Fibroblast of skin of back (primary cell): ENCODE data around the gene TRIM46. TPM values are rescaled to one million over a fixed set of nuclear protein-coding genes. Genes with fewer than 3 reads are reported as not detected.

Source experiments
- DNase-seq: peaks from one replicate; pipeline ENCODE4 v3.0.0-alpha.2; 2013
- polyA plus RNA-seq, 2 experiments: library from polyadenylated mRNA; unstranded; fragments of 120-200 nt; gene quantifications; one replicate each; pipeline ENCODE4 v1.2.1, GENCODE V29; 2013; ENCODE audit not compliant: insufficient read length in 2 of 2

The TRIM46 gene
- polyA plus RNA-seq (2013, experiment 1 of 2; ENCODE audit: insufficient read length), result 8.2 TPM
- polyA plus RNA-seq (2013, experiment 2 of 2; ENCODE audit: insufficient read length), result 6.3 TPM

GRCh38 chr1:155173478-155174323 lies at the start of gene TRIM46:
Gene TRIM46, plus strand, starts transcription at chr1:155173849. Its CDS starts 118 bp downstream, at chr1:155173967.
- peak; percentile 72 for DNase-seq

GRCh38 chr1:155124503-155125463 lies 48.9 kb upstream of the TRIM46 start:
- DNase-seq, result peak; percentile 61

DNA sequence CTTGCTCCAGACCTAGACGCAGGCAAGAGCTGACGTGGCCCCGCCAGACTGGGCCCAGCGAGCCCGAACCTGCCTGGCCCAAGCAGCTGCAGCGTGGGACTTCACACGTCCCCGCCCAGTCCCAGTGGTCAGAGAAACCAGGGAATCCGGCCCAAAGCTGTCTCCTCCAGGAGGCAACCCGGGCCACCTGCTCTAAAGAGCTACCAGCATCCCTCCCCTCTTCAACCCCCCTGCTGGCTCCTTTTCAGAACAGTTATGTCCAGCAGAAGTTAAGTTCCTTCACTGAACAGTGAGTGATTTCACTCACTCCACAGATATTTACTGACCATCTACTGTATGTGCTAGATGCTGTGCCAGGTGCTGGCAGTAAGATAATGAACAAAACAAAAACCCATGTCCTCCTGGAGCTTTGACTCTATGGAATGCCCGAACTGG lies 48.1 kb upstream of the TRIM46 start:
- DNase-seq, result no peak

DNA sequence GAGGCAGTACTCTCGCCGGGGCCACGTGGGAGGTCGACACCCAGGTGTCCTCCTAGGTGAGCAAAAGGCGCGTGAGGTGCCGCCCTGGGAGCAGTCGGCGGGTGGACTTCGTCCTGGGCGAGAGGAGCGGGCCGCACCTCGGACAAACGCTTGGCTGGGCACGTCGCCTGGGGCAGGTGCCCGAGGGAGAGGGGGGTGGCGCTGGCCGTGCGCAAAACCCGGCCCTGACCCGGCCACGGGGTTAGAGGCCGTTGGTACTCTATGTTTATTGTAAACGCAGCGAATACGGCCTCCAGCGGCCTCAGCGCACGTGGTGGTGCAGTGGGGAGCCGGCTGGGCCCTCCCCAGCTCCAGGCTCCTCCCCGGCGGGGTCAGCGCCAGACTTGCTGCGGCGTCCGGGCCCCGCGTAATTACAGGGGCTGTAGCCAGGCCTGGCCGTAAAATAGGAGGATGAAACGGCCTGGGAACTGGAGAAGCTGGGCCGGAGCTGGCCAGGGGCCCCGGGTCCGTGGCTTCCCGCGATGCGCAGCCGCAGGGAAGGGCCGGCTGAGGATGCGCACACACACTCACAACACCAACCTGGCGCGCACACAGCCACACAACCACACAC lies 47.6 kb upstream of the TRIM46 start:
- DNase-seq, result no peak

GRCh38 chr1:155126556-155127104 lies 47.0 kb upstream of the TRIM46 start:
- peak; percentile 26 for DNase-seq

GRCh38 chr1:155127105-155127966 lies 46.3 kb upstream of the TRIM46 start, which contains the start of gene EFNA1:
Gene EFNA1, plus strand, starts transcription at chr1:155127876. Its CDS starts 102 bp downstream, at chr1:155127978.
- DNase-seq, result peak; percentile 41

- no peak for DNase-seq
These were observed 45.5 kb upstream of the TRIM46 start for GRCh38 chr1:155127967-155128754.

DNA sequence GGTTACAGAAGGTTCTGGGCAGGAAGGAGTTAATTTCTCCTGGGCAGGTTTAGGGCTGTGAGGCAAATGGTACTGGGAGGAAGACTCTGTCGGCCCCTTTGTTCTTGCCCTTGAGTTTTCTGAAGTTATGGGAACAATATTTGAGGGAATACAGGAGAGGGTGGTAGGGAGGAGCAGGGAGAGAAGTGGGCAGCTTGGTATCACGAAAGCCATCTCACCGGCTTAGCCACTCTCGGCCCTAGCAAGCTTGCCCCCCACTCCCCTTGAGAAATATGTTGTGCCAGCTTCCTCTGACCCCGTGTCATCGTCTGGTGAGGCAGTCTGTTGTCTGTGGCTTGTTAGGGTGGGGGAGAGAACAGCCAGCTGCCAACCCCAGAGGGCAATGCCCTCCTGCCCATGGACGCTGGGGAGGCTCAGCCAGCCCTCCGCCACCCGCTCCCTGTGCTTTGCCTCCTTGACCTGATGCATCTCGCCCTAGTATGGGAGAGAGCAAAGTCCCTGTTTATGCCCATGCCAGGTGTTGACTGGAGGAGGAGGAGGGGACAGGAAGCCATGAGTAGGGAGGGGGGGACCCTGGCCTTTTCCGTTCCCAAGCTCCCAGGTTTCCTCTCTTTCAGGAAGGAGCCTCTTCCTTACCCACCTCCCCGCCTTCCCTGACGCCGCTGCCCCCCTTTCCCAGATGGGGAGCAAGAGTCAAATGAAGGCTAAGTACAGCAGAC lies 44.7 kb upstream of the TRIM46 start:
- no peak for DNase-seq

DNA sequence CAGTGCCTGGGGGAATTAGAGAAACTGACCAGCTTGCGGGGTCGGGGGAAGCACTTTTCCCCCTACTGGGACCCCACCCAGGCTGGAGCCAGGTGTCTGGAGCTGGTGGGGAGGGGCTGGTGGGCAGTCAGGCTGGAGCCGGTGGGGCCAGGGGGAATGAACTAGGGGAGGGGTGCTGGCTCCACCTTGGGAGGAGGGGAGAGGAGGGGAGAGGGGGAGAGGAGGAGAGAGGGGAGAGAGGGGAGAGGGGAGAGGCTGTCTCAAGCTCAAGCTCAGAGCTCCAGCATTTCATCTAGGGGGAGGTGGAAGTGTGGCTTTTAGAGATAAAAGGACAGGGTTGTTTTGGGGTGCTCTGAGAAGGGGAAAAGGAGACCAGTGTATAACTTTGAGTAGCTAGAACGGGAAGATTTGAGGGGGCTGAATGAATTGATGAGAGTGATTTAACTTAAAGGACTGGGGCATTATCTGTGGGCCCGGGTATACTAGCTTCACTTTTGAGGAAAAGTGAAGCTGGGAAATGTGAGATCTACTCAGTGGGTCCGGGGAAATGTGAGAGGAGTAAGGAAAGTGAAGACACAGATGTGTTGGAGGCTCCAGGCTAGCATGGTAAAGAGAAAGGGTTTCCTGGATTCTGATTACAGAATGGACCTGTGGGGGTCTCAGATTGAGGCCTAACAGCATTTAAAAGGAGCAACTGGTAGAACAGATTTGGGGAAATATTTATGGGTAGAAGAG lies 43.2 kb upstream of the TRIM46 start:
- no peak for DNase-seq

- DNase-seq, result no peak
These were observed 42.4 kb upstream of the TRIM46 start for GRCh38 chr1:155131285-155131684.

DNA sequence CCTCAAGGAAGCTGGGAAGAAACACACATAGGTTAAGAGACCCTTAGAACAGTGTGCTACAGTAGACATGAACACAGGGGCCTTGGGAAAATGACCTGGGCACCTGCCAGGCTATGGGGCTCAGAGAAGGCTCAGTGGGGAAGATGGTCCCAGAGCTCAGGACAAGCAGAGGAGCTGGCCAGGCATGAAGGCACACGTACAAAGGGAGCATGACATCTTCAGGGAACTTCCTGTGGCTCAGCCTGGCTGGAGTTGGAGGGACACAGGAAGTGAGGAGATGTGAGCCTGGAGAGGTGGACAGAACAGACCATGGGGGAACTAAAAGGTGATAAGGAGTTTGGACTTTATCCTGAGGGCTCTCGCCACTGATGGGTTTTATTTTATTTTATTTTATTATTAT lies 41.8 kb upstream of the TRIM46 start:
- no peak for DNase-seq

- DNase-seq, result no peak
These were observed 39.8 kb upstream of the TRIM46 start for GRCh38 chr1:155133799-155134281.

DNA sequence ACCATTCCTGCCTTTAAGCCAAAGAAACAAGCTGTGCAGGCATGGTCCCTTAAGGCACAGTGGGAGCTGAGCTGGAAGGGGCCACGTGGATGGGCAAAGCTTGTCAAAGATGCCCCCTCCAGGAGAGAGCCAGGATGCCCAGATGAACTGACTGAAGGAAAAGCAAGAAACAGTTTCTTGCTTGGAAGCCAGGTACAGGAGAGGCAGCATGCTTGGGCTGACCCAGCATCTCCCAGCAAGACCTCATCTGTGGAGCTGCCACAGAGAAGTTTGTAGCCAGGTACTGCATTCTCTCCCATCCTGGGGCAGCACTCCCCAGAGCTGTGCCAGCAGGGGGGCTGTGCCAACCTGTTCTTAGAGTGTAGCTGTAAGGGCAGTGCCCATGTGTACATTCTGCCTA lies 39.3 kb upstream of the TRIM46 start:
- no peak for DNase-seq

DNA sequence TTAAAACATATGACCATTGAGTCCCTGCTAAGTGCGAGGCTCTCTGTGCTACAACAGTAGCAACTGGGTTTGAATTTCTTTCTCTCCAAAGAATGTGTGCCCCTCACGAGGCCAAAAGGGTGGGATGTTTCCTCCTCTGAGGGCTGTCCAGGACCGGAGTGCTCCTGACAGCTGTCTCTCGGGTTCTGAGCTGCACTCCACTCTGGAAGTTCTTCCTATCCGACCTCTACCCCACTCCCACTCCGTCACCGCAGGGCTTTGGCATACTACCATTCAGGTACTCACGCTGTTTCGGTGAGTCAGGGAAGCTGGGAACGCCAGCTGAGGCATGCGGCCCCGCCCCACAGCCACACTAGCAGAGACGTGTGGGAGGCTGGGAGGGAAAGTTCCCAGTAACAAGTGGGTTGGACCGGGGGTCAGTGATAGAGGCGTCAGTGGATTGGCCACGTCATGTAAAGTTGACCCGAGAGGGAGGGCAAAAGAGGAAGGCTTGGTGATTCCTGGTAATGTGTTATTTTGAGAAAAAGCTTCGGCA lies 38.7 kb upstream of the TRIM46 start:
- peak; percentile 88 for DNase-seq

DNA sequence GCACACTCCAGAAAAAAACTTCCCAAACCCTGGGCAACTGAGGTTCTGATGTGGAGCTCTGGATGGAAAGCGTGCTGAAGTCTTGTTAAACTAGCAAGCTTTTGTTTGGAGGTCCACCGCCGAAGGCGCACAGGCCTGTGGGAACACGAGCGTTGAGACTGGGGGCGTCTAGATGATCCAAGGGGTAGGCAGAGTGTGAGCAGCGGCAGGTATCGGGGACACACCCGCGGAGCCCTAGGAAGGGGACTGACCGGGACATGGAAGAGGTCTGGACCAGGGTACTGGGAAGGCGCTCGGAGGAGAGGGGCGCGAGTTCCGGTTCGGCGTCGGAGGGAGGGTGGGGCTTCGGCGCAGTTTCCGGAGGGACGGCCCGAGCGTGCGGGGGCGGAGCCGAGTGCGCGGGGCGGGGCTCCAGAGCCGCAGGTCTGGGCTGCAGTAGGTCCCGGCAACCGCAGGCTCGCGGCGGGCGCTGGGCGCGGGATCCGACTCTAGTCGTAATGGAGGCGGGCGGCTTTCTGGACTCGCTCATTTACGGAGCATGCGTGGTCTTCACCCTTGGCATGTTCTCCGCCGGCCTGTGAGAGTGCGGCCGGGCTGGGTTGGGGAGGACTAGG lies 38.1 kb upstream of the TRIM46 start, which contains the start of gene SLC50A1:
TSS of gene SLC50A1 (plus strand) at position 438 of the 614 bp plus-strand sequence. CDS start at position 498, 60 bp downstream.
- DNase-seq, result peak; percentile 91

DNA sequence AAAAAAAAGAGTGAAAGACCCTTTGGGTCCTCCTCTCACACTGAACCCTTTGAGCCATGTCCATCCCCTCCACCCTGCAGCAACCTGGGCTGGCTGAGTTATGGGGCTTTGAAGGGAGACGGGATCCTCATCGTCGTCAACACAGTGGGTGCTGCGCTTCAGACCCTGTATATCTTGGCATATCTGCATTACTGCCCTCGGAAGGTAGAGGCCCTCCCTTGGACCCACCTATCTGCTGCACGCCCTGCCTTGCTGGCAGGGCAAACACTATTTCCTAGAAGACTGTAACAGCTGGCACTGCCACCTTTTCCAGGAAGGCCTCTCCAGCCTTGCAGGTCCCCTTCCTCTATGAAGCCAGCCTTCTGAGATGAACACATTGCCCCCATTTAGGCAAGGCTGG lies 36.9 kb upstream of the TRIM46 start:
- no peak for DNase-seq

GRCh38 chr1:155137154-155137949 lies 36.3 kb upstream of the TRIM46 start:
- no peak for DNase-seq
